Glomerular endothelial cell (primary cell): ENCODE results near the gene POU2F1. TPM values are rescaled to one million over a fixed set of nuclear protein-coding genes. Genes with fewer than 3 reads are reported as not detected.
"Not testable (repeated sequence)": the region's sequence is repeated elsewhere in the genome, so short reads cannot be mapped to it uniquely, and the experiment has no call there.

Experiments used
- DNase-seq: peaks from one replicate; pipeline ENCODE4 v3.0.0-alpha.2; 2011; ENCODE audit warnings: low read depth, low spot score; ENCODE audit errors: extremely low read depth
- total RNA-seq: library from RNA; depleted of rRNA; stranded (reverse); fragments of >200 nt; gene quantifications from 2 replicates; pipeline ENCODE4 v1.2.3, GENCODE V29; 2015

The POU2F1 gene
- total RNA-seq, 1 donor from 2014 or later: 9.7 TPM

DNA sequence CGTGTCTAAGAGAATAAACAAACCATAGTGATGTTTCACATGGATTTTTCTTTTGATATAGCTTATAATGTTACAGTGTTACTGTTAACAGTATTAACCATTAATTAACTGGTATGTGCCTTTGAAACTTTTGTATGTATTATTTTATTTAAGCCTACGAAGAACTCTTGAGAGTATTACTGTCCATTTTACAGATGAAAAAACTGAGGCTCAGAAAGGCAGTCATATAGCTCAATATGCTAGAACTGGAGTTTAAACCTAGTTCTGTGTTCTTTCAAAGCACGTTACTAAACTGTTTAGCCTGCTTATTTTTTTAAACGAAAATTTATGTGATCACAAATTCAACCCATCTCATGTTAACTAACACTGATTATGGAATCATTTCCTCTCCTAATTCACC lies 83.5 kb downstream of the POU2F1 start:
- no peak for DNase-seq

DNA sequence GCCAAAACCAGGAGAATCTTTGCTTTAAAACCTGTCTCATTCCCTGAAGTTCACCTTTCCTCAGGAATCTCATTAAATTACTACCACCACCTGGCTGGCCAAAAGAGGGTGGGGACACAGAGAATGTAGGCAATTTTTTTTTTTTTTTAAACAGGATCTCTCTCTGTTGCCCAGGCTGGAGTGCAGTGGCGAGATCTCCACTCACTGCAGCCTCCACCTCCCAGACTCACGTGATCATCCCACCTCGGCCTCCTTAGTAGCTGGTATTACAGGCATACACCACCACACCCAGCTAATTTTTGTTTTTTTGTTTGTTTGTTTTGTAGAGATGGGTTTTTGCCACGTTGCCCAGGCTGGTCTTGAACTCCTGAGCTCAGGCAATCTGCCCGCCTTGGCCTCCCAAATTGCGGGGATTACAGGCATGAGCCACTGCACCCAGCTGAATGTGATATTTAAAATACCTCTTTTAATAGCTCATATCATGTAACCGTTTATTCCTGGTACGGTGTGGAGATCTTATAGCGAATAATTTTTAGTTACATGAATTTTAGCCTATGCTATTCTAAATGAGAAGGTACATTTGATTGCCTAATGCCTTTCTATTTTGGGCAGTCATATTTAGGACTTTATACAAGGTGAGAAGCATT lies 84.5 kb downstream of the POU2F1 start:
- DNase-seq: no peak

- DNase-seq: no peak
These were observed 85.1 kb downstream of the POU2F1 start for GRCh38 chr1:167305706-167306277.

DNA sequence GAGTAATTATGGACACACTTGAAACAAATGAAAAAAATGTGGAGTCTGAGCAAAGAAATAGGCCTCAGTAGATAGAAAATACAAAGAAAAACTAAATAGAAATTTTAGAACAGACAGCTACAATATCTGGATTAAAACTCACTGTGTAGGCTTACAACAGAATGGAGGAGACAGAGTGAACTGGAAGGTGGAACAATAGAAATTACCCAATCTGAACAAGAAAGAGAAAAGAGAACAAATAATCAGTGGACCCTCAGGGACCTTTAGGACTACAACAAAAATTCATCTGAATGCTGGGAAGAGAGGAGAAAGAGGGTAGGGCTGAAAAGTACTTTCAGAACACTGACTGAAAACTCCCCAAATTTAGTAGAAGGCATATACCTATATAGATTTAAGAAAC lies 90.0 kb downstream of the POU2F1 start:
- no peak for DNase-seq

- no peak for DNase-seq
These were observed 92.2 kb downstream of the POU2F1 start for GRCh38 chr1:167312871-167313270.

GRCh38 chr1:167314671-167315070 lies 94.0 kb downstream of the POU2F1 start:
- no peak for DNase-seq

DNA sequence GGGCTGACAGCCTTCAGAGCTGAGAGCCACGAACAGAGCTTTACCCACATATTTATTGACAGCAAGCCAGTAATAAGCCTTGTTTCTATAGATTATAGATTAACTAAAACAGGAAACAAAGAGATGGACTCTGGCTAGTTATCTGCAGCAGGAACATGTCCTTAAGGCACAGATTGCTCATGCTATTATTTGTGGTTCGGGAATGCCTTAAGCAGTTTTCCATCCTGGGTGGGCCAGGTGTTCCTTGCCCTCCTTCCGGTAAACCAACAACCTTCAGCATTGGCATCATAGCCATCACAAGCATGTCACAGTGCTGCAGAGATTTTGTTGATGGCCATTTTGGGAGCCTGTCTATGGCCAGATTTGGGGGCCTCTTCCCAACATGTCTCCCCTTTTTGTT lies 96.8 kb downstream of the POU2F1 start:
- DNase-seq: no peak

DNA sequence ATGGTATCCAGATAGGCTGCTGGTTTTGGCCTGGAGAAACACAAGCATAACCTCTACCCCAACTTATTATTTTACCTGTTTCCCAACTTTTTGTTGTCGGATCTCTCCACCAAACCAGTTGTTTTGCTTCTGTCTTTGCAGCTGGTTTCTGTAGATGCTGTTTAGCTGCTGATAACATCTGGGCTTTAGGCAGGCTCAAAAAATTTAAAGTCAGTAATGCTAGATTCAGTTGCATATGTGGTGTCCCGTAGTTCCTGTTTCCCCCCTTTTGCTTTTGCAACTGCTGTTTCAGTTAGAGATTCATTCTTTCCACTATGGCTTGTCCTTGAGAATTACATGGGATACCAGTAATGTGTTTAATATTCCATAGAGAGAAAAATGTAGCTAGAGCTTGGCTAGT lies 98.5 kb downstream of the POU2F1 start:
- not testable (repeated sequence) for DNase-seq

- no peak for DNase-seq
These were observed 101.8 kb downstream of the POU2F1 start for GRCh38 chr1:167322483-167322882.

- DNase-seq: no peak
These were observed 104.5 kb downstream of the POU2F1 start for GRCh38 chr1:167325151-167325550.

DNA sequence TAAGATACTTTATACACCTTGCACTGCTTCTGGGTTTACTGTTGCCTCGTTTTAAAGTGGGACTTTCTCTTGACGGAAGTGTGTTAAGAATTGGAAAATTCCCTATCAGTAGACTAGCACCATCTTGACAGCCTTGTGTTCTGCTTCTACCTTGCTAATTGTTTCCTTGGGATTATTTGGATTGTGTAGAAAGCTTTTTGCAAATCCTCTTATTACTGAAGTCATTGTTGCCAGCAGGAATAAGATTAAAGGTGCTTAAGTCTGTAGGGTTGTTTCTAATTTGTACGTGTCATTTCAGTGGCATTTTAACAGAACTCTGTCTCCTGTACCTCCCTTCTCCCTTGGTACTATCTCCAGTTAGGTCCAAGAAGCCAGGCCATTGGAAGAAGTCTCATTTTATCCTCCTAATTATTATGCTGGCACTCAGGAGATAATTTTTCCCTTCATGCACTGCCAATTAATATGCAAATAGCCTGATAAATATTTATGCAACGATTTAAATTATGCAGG lies 107.7 kb downstream of the POU2F1 start:
- DNase-seq: no peak

DNA sequence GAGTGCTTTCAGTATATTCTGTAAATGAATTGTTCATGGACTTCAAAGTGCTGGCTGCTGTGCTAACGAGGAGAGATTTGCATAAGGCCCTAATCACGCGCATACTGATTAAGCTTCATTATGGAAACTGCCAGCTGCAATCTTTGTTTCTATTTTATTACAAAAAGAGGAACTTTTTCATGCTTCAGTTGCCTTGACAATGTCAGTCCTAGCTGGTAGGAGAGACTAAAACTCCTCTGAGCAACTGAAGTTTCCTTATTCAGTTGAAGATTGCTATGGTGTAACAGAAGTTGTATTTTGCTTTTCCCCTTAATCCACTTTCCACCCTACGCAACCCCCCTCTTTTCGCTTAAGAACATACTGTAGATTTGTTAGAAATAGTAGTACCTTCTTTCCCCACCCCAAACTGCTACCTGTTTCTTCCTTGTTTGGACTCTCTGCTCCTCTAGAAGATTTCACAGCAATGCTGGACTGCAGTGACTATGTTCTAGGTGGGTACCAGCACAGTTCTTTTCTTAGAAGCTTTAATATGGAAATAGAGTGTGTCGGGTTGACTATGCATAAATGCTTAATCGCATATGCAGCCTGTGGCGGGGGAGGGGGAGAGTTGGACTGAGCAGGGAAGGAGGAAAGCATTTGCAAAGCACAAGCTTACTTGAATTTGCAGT lies 108.3 kb downstream of the POU2F1 start:
- DNase-seq: no peak

DNA sequence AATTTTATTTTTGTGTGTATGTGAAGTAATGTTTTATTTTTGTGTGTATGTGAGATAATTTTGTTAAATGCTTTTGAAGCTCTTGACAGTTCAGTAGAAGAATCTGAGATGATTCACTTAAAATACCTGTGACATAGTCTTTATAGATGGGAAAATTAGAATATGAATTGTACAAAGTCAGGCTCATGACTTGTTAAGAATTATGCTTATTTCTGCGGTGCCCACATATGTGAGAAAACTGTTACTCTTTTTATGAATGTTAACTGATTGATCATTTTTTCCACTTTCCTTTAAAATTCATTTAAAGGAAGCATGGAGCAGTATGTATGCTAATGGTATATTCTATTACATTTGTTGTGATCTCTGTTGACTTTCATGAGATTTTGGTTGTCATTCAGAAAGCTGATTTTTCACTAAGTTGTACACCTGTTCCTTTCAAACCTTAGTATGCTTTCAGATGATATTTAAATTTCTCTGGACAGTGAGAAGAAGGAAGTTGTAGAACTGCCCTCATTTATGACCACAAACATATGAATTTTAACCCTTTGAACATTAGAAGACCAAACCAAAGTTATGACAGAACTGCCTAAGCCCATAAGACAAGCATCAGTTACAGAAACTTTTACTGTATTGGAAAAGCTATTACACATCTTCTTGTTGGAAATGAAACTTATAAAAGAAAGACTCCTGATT lies 110.1 kb downstream of the POU2F1 start:
- DNase-seq: no peak

DNA sequence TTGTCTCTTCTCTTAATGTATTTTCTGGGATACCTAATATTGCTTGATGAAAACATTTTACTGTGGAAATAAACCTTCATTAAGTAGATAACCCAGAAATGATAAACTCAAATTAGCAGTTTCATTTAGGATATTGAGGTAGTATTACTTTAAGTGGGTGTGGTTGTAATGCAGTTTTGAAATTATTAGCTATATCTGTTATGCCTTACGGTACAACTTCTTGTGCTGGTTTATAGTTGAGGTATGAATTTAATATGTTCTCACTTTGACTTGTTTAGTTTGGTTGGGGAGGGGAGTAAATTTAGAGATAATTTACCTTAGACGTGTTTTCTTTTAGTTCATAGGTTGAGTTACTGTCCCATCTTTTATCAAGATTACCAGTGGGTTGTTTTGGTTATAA lies 111.0 kb downstream of the POU2F1 start:
- no peak for DNase-seq

DNA sequence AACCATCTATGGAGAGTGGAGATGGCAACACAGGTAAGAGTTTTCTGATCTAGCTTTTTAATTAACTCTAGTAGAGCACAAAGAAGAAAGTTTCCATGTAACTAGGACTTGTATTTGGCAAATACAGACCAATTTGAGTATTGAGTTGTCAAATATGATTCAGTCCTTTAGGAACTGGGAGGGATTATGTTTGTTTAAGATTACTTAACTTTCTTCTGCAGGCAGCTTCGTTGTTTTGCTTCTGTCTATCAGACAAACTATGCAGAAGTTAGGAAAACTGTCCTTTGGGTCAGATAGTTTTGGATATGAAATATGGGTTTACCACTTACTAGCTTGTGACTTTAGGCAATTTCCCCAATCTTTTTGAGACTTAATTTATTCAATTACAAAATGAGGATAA lies 111.8 kb downstream of the POU2F1 start:
- no peak for DNase-seq

- DNase-seq: no peak
These were observed 112.4 kb downstream of the POU2F1 start for GRCh38 chr1:167333124-167333523.

DNA sequence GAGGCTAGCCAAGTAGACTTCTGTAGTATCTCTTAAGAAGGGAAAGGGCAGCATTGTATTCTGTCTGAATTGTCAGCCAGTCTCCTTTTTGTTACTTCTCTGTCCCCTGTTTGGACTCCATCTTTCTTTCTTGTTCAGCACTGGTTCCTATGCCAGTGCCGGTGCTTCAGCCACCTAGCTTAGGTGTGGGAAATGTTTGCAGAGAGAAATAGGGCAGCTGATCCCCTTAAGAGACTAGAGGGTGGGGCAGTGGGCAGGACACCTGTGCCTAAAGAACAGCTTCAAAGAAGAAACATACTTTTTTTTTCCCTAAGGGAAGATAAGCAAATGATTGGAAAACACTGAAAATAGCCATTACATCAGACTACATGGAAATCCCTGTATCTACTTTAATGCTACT lies 113.0 kb downstream of the POU2F1 start:
- DNase-seq: no peak

GRCh38 chr1:167339405-167339804 lies 118.7 kb downstream of the POU2F1 start:
- no peak for DNase-seq

DNA sequence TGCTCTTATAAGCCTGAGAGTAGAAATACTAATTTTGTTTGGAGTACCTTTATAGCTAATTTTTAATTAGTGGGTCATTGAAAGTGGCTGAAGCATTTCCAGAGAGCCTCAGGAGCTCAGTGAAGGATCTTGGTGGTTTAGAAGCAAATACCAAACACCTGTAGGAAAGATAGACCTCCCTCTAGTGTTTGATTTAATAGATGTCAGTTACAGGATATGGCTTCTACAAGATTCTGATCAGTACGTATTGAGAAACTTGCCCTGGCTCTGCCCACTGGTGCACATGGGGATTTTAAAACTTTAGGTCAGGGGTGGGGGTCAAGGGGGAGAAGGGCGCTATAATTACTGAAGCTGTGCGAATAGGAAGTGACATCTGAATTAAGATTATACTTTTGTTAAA lies 122.2 kb downstream of the POU2F1 start:
- no peak for DNase-seq

- no peak for DNase-seq
These were observed 123.4 kb downstream of the POU2F1 start for GRCh38 chr1:167344112-167344511.

GRCh38 chr1:167344615-167345385 lies 124.1 kb downstream of the POU2F1 start:
- DNase-seq: no peak
